Measurements from ENCODE around the gene ZNF813.

GRCh38 chr19:53471916-53472315 is 4.4 kb downstream of the ZNF813 start:
- TF ChIP-seq, protein P1, sequence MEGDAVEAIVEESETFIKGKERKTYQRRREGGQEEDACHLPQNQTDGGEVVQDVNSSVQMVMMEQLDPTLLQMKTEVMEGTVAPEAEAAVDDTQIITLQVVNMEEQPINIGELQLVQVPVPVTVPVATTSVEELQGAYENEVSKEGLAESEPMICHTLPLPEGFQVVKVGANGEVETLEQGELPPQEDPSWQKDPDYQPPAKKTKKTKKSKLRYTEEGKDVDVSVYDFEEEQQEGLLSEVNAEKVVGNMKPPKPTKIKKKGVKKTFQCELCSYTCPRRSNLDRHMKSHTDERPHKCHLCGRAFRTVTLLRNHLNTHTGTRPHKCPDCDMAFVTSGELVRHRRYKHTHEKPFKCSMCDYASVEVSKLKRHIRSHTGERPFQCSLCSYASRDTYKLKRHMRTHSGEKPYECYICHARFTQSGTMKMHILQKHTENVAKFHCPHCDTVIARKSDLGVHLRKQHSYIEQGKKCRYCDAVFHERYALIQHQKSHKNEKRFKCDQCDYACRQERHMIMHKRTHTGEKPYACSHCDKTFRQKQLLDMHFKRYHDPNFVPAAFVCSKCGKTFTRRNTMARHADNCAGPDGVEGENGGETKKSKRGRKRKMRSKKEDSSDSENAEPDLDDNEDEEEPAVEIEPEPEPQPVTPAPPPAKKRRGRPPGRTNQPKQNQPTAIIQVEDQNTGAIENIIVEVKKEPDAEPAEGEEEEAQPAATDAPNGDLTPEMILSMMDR (conservative IDR thresholded peaks at IDR 0.05; ENCODE audit: low read length), result no peak
- no peak for TF ChIP-seq EZH2phosphoT487 (IDR thresholded peaks at IDR 0.05; ENCODE audit: borderline replicate concordance)

All from Loucy (cell line).